Common myeloid progenitor, CD34-positive (primary cell): ENCODE measurements around the gene PIEZO1.

Experiments used
- CTCF ChIA-PET: fragments of 350-600 bp; sonication (Branson Sonifier 250); formaldehyde crosslinking; loops from one replicate; lab custom pipeline; 2021; ENCODE audit warnings: antibody characterized with exemption; lab: Charles Lee
- POLR2A ChIA-PET: fragments of 350-600 bp; sonication (Branson Sonifier 250); formaldehyde crosslinking; loops from one replicate; lab custom pipeline; 2021; ENCODE audit warnings: antibody characterized with exemption; lab: Charles Lee
- DNase-seq, 3 donors: peaks; one replicate each; pipeline versions ENCODE4 v3.0.0 to v3.0.0-alpha.2; 2013
- H3K27ac ChIP-seq, 2 experiments: 1 replicate in 1 of 2; 2 replicates in 1 of 2; pipeline ENCODE4 v1.7.0; 2013; ENCODE audit warnings: inconsistent platforms in 2 of 2, low read length in 2 of 2, mild to moderate bottlenecking in 2 of 2, low read depth in 1 of 2, moderate library complexity in 1 of 2; ENCODE audit not compliant: severe bottlenecking in 2 of 2, insufficient read depth in 1 of 2, poor library complexity in 1 of 2
- H3K27me3 ChIP-seq, 5 experiments: replicated peaks in 2 of 5; 1 replicate in 3 of 5; 2 replicates in 2 of 5; pipeline versions ENCODE4 v1.6.1 to v1.7.0; 2013; ENCODE audit warnings: low read length in 4 of 5, mild to moderate bottlenecking in 2 of 5, moderate library complexity in 2 of 5, inconsistent platforms in 1 of 5; ENCODE audit not compliant: insufficient read depth in 5 of 5, control insufficient read depth in 4 of 5
- H3K36me3 ChIP-seq, 4 experiments: 1 replicate in 2 of 4; 2 replicates in 2 of 4; pipeline versions ENCODE4 v1.6.1 to v1.7.0; 2013; ENCODE audit warnings: low read length in 3 of 4, control low read depth in 1 of 4, mild to moderate bottlenecking in 1 of 4; ENCODE audit not compliant: control insufficient read depth in 4 of 4, insufficient read depth in 4 of 4
- H3K4me1 ChIP-seq, 4 experiments: 1 replicate in 3 of 4; 2 replicates in 1 of 4; pipeline versions ENCODE4 v1.6.1 to v1.7.1; 2013; ENCODE audit warnings: low read length in 3 of 4, mild to moderate bottlenecking in 3 of 4, control low read depth in 1 of 4, inconsistent platforms in 1 of 4, moderate library complexity in 1 of 4; ENCODE audit not compliant: control insufficient read depth in 4 of 4, insufficient read depth in 4 of 4; ENCODE audit errors: control extremely low read depth in 1 of 4
- H3K4me3 ChIP-seq, 7 experiments: 1 replicate in 4 of 7; 2 replicates in 3 of 7; pipeline versions ENCODE4 v1.5.1 to v1.7.0; 2013; ENCODE audit warnings: mild to moderate bottlenecking in 7 of 7, low read length in 6 of 7, moderate library complexity in 6 of 7, inconsistent platforms in 2 of 7, low read depth in 2 of 7, control low read depth in 1 of 7; ENCODE audit not compliant: insufficient read depth in 4 of 7, control insufficient read depth in 1 of 7; ENCODE audit errors: extremely low read depth in 1 of 7
- H3K9me3 ChIP-seq, 5 experiments: 1 replicate in 4 of 5; 2 replicates in 1 of 5; pipeline versions ENCODE4 v1.6.1 to v1.7.1; 2013; ENCODE audit warnings: low read length in 4 of 5, mild to moderate bottlenecking in 2 of 5, inconsistent platforms in 1 of 5, low read depth in 1 of 5, moderate library complexity in 1 of 5; ENCODE audit not compliant: control insufficient read depth in 4 of 5, insufficient read depth in 2 of 5; ENCODE audit errors: control extremely low read depth in 1 of 5
- WGBS: methylation state at CpG from one replicate; pipeline ENCODE4 v1.1.5; 2013; ENCODE audit not compliant: insufficient coverage; 5-methylcytosine and 5-hydroxymethylcytosine counted together

PIEZO1 gene

GRCh38 chr16:88796278-88796677 is 11.3 kb upstream of the PIEZO1 start:
- DNase-seq, result no peak
- Histone ChIP-seq H3K36me3 (peaks cover 0 to 5% (median 2%) of the 10 kb centered on the region in 4 experiments), H3K27ac (no peak overlapping the region), H3K4me3 (no peak overlapping the region), H3K27me3 (no peaks in the 10 kb centered on the region), H3K4me1 (peaks cover 18 to 88% (median 75%) of the 10 kb centered on the region in 4 experiments), H3K9me3 (no peaks in the 10 kb centered on the region)
- WGBS, result 87% methylated on average over 4 of the region's 4 CpGs
- ChIA-PET POLR2A (interaction anchor here (1.0 kb wide), 1 partner anchor 26 kb away, joined by 3 read pairs; no protein-coding TSS in a partner anchor), CTCF (interaction anchor here (0.8 to 1.0 kb wide), 4 partner anchors 9 to 22 kb away, joined by 3 to 4 read pairs (median 3); partner anchors contain the start of gene APRT)

GRCh38 chr16:88793251-88793954 is 8.4 kb upstream of the PIEZO1 start:
- Histone ChIP-seq H3K27me3 (no peaks in the 10 kb centered on the region), H3K4me3 (peak overlapping the region in 5 of 7 experiments; percentile 51 to 79 (median 64)), H3K9me3 (no peaks in the 10 kb centered on the region), H3K27ac (peak overlapping the region; percentile 47 to 79), H3K4me1 (peaks cover 15 to 82% (median 70%) of the 10 kb centered on the region in 4 experiments), H3K36me3 (peaks cover 0 to 4% (median 0%) of the 10 kb centered on the region in 4 experiments)
- peak in 2 of 3 donors; percentile 55 to 75 for DNase-seq
- ChIA-PET POLR2A (interaction anchor here (0.7 to 1.8 kb wide), 5 partner anchors 8 to 17 kb away, joined by 3 to 5 read pairs (median 3); no protein-coding TSS in a partner anchor), CTCF (interaction anchor here (1.0 to 1.8 kb wide), 4 partner anchors 10 to 46 kb away, joined by 3 to 8 read pairs (median 6); partner anchors contain the start of gene CDT1)
- 12% methylated on average over 31 of the region's 35 CpGs for WGBS

- peak overlapping the region; percentile 47 to 79 for H3K27ac ChIP-seq
- no peaks in the 10 kb centered on the region for H3K27me3 ChIP-seq
- DNase-seq, result no peak
- ChIA-PET CTCF (interaction anchor here (1.2 to 1.8 kb wide), 2 partner anchors 11 to 21 kb away, joined by 8 read pairs; partner anchors contain the start of gene CDT1), POLR2A (interaction anchor here (0.6 to 1.8 kb wide), 5 partner anchors 8 to 22 kb away, joined by 3 to 5 read pairs (median 3); no protein-coding TSS in a partner anchor)
- peak overlapping the region in 4 of 7 experiments; percentile 51 to 79 (median 68) for H3K4me3 ChIP-seq
- peaks cover 0 to 4% (median 0%) of the 10 kb centered on the region in 4 experiments for H3K36me3 ChIP-seq
- WGBS, result 74% methylated on average over 11 of the region's 12 CpGs
- no peaks in the 10 kb centered on the region for H3K9me3 ChIP-seq
- peaks cover 15 to 79% (median 70%) of the 10 kb centered on the region in 4 experiments for H3K4me1 ChIP-seq
Measured at GRCh38 chr16:88792668-88793250, 7.7 kb upstream of the PIEZO1 start.

GRCh38 chr16:88792078-88792550 is 7.1 kb upstream of the PIEZO1 start:
- ChIA-PET POLR2A (interaction anchor here (0.6 to 0.9 kb wide), 2 partner anchors 11 to 22 kb away, joined by 3 read pairs; no protein-coding TSS in a partner anchor), CTCF (interaction anchor here (1.2 to 1.8 kb wide), 2 partner anchors 11 to 21 kb away, joined by 8 read pairs; partner anchors contain the start of gene CDT1)
- Histone ChIP-seq H3K36me3 (peaks cover 0 to 4% (median 0%) of the 10 kb centered on the region in 4 experiments), H3K9me3 (no peaks in the 10 kb centered on the region), H3K27ac (peak overlapping the region; percentile 47 to 79), H3K4me3 (peak overlapping the region in 4 of 7 experiments; percentile 51 to 79 (median 63)), H3K4me1 (peaks cover 15 to 82% (median 72%) of the 10 kb centered on the region in 4 experiments), H3K27me3 (no peaks in the 10 kb centered on the region)
- DNase-seq, result peak in 1 of 3 donors; percentile 63
- 39% methylated on average over 9 of the region's 13 CpGs for WGBS

GRCh38 chr16:88790312-88791211 is 5.5 kb upstream of the PIEZO1 start:
- POLR2A ChIA-PET, result interaction anchor here (0.9 kb wide), 1 partner anchor 20 kb away, joined by 4 read pairs; no protein-coding TSS in a partner anchor
- peak; percentile 79 to 92 (median 87) for DNase-seq
- no peaks in the 10 kb centered on the region for H3K27me3 ChIP-seq
- H3K36me3 ChIP-seq, result peaks cover 0 to 4% (median 0%) of the 10 kb centered on the region in 4 experiments
- H3K27ac ChIP-seq, result peak overlapping the region; percentile 65 to 72
- H3K4me3 ChIP-seq, result peak overlapping the region in 6 of 7 experiments; percentile 41 to 80 (median 62)
- CTCF ChIA-PET, result interaction anchor here (1.6 kb wide), 1 partner anchor 20 kb away, joined by 3 read pairs; no protein-coding TSS in a partner anchor
- 0% methylated on average over 18 of the region's 24 CpGs for WGBS
- peaks cover 12 to 78% (median 68%) of the 10 kb centered on the region in 4 experiments for H3K4me1 ChIP-seq
- H3K9me3 ChIP-seq, result no peaks in the 10 kb centered on the region

GRCh38 chr16:88789594-88789993 is 4.6 kb upstream of the PIEZO1 start:
- peaks cover 0 to 4% (median 0%) of the 10 kb centered on the region in 4 experiments for H3K36me3 ChIP-seq
- no peaks in the 10 kb centered on the region for H3K27me3 ChIP-seq
- POLR2A ChIA-PET, result no interaction called here
- H3K9me3 ChIP-seq, result no peaks in the 10 kb centered on the region
- CTCF ChIA-PET, result interaction anchor here (1.1 to 3.3 kb wide), 4 partner anchors 11 to 21 kb away, joined by 3 to 15 read pairs (median 4); no protein-coding TSS in a partner anchor
- peak in 2 of 3 donors; percentile 84 to 87 for DNase-seq
- 8% methylated on average over 5 of the region's 7 CpGs for WGBS
- H3K27ac ChIP-seq, result peak overlapping the region; percentile 48 to 72
- peaks cover 8 to 71% (median 60%) of the 10 kb centered on the region in 4 experiments for H3K4me1 ChIP-seq
- H3K4me3 ChIP-seq, result peak overlapping the region in 3 of 7 experiments; percentile 65 to 80 (median 70)
